Measurements from ENCODE around the gene HOXC13. TPM values are rescaled to one million over a fixed set of nuclear protein-coding genes. Genes with fewer than 3 reads are reported as not detected.

Gene HOXC13
- total and polyA plus RNA-seq, 2 experiments from 2014 or later = 0.10 TPM; not detected in 1

DNA sequence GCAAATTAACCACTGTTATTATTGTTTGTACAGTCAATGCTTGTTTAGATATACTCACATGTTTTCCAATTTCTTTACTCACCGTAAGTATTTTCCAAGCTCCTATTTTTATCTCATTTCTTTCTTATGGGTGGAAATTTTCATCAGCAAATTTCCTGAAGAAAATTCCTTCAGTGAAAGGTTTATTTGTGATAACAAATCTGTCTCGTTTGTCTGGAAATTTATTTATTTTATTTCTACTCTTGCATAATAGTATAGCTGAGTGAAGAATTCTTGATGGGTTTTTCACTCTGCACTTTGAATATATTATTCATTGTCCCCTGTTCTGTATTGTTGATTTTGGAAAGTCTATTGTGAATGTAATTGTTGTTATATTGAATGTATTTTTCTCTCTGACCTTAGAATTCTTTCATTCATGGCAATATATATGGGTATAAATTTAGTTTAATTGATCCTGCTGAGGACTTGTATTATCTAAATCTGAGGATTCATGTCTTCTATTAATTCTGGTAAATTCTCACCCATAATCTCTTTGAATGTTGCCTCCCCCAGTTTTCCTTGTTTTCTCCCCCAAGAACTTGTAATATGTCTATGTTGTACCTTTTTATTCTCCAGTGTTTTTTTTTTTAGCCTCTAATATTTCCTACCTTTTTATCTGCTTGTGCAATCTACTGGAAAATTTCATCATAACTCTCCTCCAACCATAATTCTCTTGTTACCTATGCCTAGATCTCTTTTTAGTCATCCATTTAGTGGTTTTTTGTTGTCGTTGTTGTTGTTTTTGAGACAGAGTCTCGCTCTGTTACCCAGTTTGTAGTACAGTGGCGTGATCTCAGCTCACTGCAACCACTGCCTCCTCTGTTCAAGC, 21.6 kb upstream of the HOXC13 start:
- H3K4me1 Mint-ChIP-seq = peaks cover 2% of the 10 kb centered on the region; the same call in 1 of the 3 replicates
- peaks cover 58% of the 10 kb centered on the region for H3K27me3 ChIP-seq (ENCODE audit: insufficient read depth)
- no peak overlapping the region for H3K4me2 ChIP-seq
- DNase-seq (ENCODE audit: low spot score) (no peak), ATAC-seq (no peak)
- no peaks in the 10 kb centered on the region for H3K4me1 ChIP-seq (ENCODE audit: insufficient read depth)
- no peaks in the 10 kb centered on the region for H3K9me2 ChIP-seq (ENCODE audit: insufficient read depth)
- H3K79me2 ChIP-seq (replicated peaks; ENCODE audit: insufficient read depth) = no peaks in the 10 kb centered on the region
- no peaks in the 10 kb centered on the region for H4K20me1 ChIP-seq (replicated peaks; ENCODE audit: insufficient read depth)
- no peaks in the 10 kb centered on the region for H3F3A ChIP-seq (replicated peaks; ENCODE audit: low read depth)
- no peak overlapping the region for H3K4me3 Mint-ChIP-seq
- H3K9me3 Mint-ChIP-seq = no peaks in the 10 kb centered on the region
- H3K4me3 ChIP-seq = no peak overlapping the region
- no peaks in the 10 kb centered on the region for H3K36me3 Mint-ChIP-seq (ENCODE audit: low read depth)
- H2AFZ ChIP-seq = no peak overlapping the region
- no peaks in the 10 kb centered on the region for H3K36me3 ChIP-seq (ENCODE audit: insufficient read depth)
- no peak overlapping the region for H3K27ac Mint-ChIP-seq
- TF ChIP-seq, protein P1, sequence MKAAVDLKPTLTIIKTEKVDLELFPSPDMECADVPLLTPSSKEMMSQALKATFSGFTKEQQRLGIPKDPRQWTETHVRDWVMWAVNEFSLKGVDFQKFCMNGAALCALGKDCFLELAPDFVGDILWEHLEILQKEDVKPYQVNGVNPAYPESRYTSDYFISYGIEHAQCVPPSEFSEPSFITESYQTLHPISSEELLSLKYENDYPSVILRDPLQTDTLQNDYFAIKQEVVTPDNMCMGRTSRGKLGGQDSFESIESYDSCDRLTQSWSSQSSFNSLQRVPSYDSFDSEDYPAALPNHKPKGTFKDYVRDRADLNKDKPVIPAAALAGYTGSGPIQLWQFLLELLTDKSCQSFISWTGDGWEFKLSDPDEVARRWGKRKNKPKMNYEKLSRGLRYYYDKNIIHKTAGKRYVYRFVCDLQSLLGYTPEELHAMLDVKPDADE (IDR thresholded peaks at IDR 0.05) = no peak
- TF ChIP-seq, protein P2, sequence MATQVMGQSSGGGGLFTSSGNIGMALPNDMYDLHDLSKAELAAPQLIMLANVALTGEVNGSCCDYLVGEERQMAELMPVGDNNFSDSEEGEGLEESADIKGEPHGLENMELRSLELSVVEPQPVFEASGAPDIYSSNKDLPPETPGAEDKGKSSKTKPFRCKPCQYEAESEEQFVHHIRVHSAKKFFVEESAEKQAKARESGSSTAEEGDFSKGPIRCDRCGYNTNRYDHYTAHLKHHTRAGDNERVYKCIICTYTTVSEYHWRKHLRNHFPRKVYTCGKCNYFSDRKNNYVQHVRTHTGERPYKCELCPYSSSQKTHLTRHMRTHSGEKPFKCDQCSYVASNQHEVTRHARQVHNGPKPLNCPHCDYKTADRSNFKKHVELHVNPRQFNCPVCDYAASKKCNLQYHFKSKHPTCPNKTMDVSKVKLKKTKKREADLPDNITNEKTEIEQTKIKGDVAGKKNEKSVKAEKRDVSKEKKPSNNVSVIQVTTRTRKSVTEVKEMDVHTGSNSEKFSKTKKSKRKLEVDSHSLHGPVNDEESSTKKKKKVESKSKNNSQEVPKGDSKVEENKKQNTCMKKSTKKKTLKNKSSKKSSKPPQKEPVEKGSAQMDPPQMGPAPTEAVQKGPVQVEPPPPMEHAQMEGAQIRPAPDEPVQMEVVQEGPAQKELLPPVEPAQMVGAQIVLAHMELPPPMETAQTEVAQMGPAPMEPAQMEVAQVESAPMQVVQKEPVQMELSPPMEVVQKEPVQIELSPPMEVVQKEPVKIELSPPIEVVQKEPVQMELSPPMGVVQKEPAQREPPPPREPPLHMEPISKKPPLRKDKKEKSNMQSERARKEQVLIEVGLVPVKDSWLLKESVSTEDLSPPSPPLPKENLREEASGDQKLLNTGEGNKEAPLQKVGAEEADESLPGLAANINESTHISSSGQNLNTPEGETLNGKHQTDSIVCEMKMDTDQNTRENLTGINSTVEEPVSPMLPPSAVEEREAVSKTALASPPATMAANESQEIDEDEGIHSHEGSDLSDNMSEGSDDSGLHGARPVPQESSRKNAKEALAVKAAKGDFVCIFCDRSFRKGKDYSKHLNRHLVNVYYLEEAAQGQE (IDR thresholded peaks at IDR 0.05; ENCODE audit: unreplicated experiment) = no peak
- TF ChIP-seq NANOG (IDR thresholded peaks at IDR 0.05; ENCODE audit: borderline replicate concordance) (no peak), EZH2phosphoT487 (IDR thresholded peaks at IDR 0.05; ENCODE audit: unreplicated experiment) (no peak), JUNB (IDR thresholded peaks at IDR 0.05; ENCODE audit: unreplicated experiment) (no peak), CREB1 (CRISPR knock-in tag; IDR thresholded peaks at IDR 0.05; ENCODE audit: low read depth) (no peak), ZNF331 (CRISPR knock-in tag; IDR thresholded peaks at IDR 0.05; ENCODE audit: low read depth) (no peak), STAT1 (IDR thresholded peaks at IDR 0.05; ENCODE audit: unreplicated experiment) (no peak)
- TF ChIP-seq, protein P3, sequence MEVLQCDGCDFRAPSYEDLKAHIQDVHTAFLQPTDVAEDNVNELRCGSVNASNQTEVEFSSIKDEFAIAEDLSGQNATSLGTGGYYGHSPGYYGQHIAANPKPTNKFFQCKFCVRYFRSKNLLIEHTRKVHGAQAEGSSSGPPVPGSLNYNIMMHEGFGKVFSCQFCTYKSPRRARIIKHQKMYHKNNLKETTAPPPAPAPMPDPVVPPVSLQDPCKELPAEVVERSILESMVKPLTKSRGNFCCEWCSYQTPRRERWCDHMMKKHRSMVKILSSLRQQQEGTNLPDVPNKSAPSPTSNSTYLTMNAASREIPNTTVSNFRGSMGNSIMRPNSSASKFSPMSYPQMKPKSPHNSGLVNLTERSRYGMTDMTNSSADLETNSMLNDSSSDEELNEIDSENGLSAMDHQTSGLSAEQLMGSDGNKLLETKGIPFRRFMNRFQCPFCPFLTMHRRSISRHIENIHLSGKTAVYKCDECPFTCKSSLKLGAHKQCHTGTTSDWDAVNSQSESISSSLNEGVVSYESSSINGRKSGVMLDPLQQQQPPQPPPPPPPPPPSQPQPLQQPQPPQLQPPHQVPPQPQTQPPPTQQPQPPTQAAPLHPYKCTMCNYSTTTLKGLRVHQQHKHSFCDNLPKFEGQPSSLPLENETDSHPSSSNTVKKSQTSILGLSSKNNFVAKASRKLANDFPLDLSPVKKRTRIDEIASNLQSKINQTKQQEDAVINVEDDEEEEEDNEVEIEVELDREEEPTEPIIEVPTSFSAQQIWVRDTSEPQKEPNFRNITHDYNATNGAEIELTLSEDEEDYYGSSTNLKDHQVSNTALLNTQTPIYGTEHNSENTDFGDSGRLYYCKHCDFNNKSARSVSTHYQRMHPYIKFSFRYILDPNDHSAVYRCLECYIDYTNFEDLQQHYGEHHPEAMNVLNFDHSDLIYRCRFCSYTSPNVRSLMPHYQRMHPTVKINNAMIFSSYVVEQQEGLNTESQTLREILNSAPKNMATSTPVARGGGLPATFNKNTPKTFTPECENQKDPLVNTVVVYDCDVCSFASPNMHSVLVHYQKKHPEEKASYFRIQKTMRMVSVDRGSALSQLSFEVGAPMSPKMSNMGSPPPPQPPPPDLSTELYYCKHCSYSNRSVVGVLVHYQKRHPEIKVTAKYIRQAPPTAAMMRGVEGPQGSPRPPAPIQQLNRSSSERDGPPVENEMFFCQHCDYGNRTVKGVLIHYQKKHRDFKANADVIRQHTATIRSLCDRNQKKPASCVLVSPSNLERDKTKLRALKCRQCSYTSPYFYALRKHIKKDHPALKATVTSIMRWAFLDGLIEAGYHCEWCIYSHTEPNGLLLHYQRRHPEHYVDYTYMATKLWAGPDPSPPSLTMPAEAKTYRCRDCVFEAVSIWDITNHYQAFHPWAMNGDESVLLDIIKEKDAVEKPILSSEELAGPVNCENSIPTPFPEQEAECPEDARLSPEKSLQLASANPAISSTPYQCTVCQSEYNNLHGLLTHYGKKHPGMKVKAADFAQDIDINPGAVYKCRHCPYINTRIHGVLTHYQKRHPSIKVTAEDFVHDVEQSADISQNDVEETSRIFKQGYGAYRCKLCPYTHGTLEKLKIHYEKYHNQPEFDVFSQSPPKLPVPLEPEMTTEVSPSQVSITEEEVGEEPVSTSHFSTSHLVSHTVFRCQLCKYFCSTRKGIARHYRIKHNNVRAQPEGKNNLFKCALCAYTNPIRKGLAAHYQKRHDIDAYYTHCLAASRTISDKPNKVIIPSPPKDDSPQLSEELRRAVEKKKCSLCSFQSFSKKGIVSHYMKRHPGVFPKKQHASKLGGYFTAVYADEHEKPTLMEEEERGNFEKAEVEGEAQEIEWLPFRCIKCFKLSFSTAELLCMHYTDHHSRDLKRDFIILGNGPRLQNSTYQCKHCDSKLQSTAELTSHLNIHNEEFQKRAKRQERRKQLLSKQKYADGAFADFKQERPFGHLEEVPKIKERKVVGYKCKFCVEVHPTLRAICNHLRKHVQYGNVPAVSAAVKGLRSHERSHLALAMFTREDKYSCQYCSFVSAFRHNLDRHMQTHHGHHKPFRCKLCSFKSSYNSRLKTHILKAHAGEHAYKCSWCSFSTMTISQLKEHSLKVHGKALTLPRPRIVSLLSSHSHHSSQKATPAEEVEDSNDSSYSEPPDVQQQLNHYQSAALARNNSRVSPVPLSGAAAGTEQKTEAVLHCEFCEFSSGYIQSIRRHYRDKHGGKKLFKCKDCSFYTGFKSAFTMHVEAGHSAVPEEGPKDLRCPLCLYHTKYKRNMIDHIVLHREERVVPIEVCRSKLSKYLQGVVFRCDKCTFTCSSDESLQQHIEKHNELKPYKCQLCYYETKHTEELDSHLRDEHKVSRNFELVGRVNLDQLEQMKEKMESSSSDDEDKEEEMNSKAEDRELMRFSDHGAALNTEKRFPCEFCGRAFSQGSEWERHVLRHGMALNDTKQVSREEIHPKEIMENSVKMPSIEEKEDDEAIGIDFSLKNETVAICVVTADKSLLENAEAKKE (CRISPR knock-in tag; IDR thresholded peaks at IDR 0.05) = no peak
- TF ChIP-seq, protein P4, sequence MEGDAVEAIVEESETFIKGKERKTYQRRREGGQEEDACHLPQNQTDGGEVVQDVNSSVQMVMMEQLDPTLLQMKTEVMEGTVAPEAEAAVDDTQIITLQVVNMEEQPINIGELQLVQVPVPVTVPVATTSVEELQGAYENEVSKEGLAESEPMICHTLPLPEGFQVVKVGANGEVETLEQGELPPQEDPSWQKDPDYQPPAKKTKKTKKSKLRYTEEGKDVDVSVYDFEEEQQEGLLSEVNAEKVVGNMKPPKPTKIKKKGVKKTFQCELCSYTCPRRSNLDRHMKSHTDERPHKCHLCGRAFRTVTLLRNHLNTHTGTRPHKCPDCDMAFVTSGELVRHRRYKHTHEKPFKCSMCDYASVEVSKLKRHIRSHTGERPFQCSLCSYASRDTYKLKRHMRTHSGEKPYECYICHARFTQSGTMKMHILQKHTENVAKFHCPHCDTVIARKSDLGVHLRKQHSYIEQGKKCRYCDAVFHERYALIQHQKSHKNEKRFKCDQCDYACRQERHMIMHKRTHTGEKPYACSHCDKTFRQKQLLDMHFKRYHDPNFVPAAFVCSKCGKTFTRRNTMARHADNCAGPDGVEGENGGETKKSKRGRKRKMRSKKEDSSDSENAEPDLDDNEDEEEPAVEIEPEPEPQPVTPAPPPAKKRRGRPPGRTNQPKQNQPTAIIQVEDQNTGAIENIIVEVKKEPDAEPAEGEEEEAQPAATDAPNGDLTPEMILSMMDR (conservative IDR thresholded peaks at IDR 0.05; ENCODE audit: low read depth in 2 of 2) = no peak
- H3K27me3 Mint-ChIP-seq (ENCODE audit: insufficient read depth, low read depth, poor library complexity) = peaks cover 6% of the 10 kb centered on the region
- no peak overlapping the region for H3K27ac ChIP-seq (ENCODE audit: low read depth)

Measured in GM23338 (cell line).